ENCODE data around the gene CACNA1D.

The CACNA1D gene

GRCh38 chr3:53670721-53671120, 176.3 kb downstream of the CACNA1D start:
- H3K36me3 ChIP-seq (ENCODE audit: insufficient read depth, low read length), result no peaks in the 10 kb centered on the region
- H3K4me1 ChIP-seq (ENCODE audit: insufficient read depth, low read length), result no peaks in the 10 kb centered on the region
- no peaks in the 10 kb centered on the region for H3K9me3 ChIP-seq (ENCODE audit: control insufficient read depth, insufficient read depth, low read length)
- no peak overlapping the region for H3K9ac ChIP-seq (ENCODE audit: low read depth, low read length)

- Histone ChIP-seq H3K9ac (ENCODE audit: low read depth, low read length) (no peak overlapping the region), H3K4me1 (ENCODE audit: insufficient read depth, low read length) (no peaks in the 10 kb centered on the region), H3K36me3 (ENCODE audit: insufficient read depth, low read length) (no peaks in the 10 kb centered on the region), H3K9me3 (ENCODE audit: control insufficient read depth, insufficient read depth, low read length) (no peaks in the 10 kb centered on the region)
These were observed 177.0 kb downstream of the CACNA1D start for GRCh38 chr3:53671192-53671960.

DNA sequence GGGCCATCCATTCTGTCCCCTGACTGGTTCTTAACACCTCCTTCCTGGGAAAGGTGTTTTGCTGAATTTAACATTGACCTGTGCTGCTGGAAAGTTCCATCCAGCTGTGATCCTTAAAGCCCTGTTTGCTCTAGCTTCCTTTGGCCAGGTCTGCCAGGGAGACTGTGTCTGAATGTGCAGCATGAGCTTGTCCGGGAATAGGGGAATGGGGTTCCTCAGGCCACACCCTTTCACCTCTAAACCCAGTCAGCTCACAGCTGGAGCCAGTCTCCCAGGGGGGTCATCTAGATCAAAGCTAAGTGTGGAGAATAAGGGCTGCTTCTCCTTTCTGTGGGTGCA, 177.5 kb downstream of the CACNA1D start:
- H3K9me3 ChIP-seq (ENCODE audit: control insufficient read depth, insufficient read depth, low read length), result no peaks in the 10 kb centered on the region
- H3K4me1 ChIP-seq (ENCODE audit: insufficient read depth, low read length), result no peaks in the 10 kb centered on the region
- no peak overlapping the region for H3K9ac ChIP-seq (ENCODE audit: low read depth, low read length)
- H3K36me3 ChIP-seq (ENCODE audit: insufficient read depth, low read length), result no peaks in the 10 kb centered on the region

DNA sequence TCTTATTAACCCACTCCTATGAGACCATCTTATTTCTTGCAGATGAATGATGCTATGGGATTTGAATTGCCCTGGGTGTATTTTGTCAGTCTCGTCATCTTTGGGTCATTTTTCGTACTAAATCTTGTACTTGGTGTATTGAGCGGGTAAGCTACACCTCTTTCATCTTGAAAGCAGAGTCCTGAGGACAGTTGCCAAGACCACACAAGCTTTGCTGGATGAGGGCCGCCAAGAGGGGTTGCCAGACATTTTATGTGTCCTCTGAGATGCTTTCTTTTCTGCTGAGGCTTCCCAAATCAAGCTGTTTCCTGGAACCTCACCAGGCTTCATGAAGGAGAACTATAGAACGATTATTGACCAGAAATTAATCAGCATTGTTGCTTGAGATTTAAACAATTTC, 178.6 kb downstream of the CACNA1D start:
- H3K9me3 ChIP-seq (ENCODE audit: control insufficient read depth, insufficient read depth, low read length), result no peaks in the 10 kb centered on the region
- no peaks in the 10 kb centered on the region for H3K36me3 ChIP-seq (ENCODE audit: insufficient read depth, low read length)
- no peak overlapping the region for H3K9ac ChIP-seq (ENCODE audit: low read depth, low read length)
- no peaks in the 10 kb centered on the region for H3K4me1 ChIP-seq (ENCODE audit: insufficient read depth, low read length)

DNA sequence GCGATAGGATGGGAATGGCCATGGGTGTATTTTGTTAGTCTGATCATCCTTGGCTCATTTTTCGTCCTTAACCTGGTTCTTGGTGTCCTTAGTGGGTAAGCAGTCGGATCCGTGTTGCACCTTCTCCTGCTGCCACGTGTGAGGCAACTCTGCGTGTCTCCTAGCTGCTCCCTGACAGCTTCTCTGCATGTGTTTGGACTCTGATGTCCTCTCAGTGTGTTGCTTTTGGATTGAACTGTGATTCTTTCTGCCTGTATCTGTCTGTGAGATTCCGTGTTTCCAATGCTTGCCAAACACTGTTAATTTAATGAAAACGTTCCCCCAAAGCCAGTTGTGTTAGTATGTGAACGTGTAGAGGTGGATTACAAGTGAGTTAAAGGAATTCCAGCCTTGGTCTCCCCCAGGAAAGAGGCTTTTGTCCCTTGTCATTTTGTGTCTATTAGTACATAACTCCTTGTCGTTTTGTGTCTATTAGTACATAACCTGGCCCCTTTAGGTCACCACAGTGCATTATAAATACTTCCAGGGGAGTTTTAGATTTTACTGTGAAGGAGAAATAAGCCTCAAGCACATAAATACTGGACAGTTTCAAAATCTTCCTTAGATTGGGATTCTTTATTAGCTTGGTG, 179.4 kb downstream of the CACNA1D start:
- no peaks in the 10 kb centered on the region for H3K4me1 ChIP-seq (ENCODE audit: insufficient read depth, low read length)
- H3K9ac ChIP-seq (ENCODE audit: low read depth, low read length), result no peak overlapping the region

DNA sequence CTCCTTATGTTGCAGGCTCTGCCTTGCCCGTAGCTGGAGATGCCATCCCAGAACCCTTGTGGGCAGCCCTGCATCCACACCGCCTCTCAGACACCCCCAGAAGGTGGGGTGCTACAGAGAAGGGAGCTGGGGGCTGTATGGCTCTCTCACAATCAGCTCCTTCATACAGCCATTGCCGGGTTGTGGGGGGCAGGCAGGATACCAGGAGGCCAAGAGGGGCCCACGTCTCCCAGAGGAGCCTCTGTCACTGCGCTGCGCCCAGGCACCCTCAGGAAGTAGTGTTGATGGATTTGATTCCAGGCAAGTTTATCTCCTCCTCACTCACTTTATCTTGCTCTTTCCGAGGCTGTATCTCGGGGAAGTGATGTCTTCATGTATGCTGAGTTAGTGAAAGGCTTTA, 180.2 kb downstream of the CACNA1D start:
- Histone ChIP-seq H3K9me3 (ENCODE audit: control insufficient read depth, insufficient read depth, low read length) (no peaks in the 10 kb centered on the region), H3K4me1 (ENCODE audit: insufficient read depth, low read length) (no peaks in the 10 kb centered on the region), H3K36me3 (ENCODE audit: insufficient read depth, low read length) (no peaks in the 10 kb centered on the region), H3K9ac (ENCODE audit: low read depth, low read length) (no peak overlapping the region)

More for the DNA sequence above, 179.4 kb downstream of the CACNA1D start:
- Histone ChIP-seq H3K9me3 (ENCODE audit: control insufficient read depth, insufficient read depth, low read length) (no peaks in the 10 kb centered on the region), H3K36me3 (ENCODE audit: insufficient read depth, low read length) (no peaks in the 10 kb centered on the region)

- Histone ChIP-seq H3K9me3 (ENCODE audit: control insufficient read depth, insufficient read depth, low read length) (no peaks in the 10 kb centered on the region), H3K9ac (ENCODE audit: low read depth, low read length) (no peak overlapping the region), H3K36me3 (ENCODE audit: insufficient read depth, low read length) (no peaks in the 10 kb centered on the region), H3K4me1 (ENCODE audit: insufficient read depth, low read length) (no peaks in the 10 kb centered on the region)
These were observed 180.7 kb downstream of the CACNA1D start for GRCh38 chr3:53675022-53675697.

DNA sequence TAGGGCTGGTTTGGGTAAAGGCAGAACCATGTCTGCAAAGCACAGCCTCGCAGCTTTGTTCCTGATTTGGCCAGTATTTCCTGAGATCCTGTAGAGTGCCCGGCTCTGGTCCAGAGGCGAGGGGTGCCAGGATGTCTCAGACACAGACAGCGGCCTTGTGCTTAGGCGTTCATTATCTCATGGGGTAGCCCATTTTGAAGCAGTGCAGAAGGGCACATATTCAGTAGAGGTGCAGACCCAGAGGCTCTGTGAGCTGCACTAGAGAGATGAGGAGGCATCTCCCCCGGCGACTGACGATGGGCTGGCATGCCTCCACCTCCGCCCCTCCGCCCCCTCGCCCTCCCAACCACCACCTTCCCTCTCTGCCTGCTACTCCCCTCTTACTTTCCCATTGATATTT, 181.5 kb downstream of the CACNA1D start:
- Histone ChIP-seq H3K4me1 (ENCODE audit: insufficient read depth, low read length) (no peaks in the 10 kb centered on the region), H3K36me3 (ENCODE audit: insufficient read depth, low read length) (no peaks in the 10 kb centered on the region), H3K9ac (ENCODE audit: low read depth, low read length) (no peak overlapping the region), H3K9me3 (ENCODE audit: control insufficient read depth, insufficient read depth, low read length) (no peaks in the 10 kb centered on the region)

DNA sequence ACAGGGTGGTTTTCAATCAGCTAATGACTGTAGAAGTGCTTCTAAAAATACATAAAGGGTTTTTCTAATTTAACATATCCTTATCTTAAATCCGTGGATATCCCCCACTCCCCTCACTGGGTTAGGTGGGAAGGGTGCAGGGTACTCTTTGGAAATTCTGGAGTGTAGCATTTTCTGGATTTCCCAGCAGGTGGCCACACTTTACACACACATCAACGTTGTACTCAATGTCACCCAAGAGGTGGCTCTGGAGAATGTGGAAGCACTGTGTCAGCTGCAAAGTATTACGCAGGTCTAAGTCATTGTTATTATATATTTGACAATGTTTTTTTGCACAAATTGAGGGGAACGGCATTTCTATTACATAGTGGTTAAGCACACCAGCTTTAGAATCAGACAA, 183.0 kb downstream of the CACNA1D start:
- Histone ChIP-seq H3K36me3 (ENCODE audit: insufficient read depth, low read length) (no peaks in the 10 kb centered on the region), H3K4me1 (ENCODE audit: insufficient read depth, low read length) (no peaks in the 10 kb centered on the region), H3K9ac (ENCODE audit: low read depth, low read length) (no peak overlapping the region), H3K9me3 (ENCODE audit: control insufficient read depth, insufficient read depth, low read length) (no peaks in the 10 kb centered on the region)

- no peaks in the 10 kb centered on the region for H3K9me3 ChIP-seq (ENCODE audit: control insufficient read depth, insufficient read depth, low read length)
- H3K36me3 ChIP-seq (ENCODE audit: insufficient read depth, low read length), result no peaks in the 10 kb centered on the region
- no peak overlapping the region for H3K9ac ChIP-seq (ENCODE audit: low read depth, low read length)
- H3K4me1 ChIP-seq (ENCODE audit: insufficient read depth, low read length), result no peaks in the 10 kb centered on the region
These were observed 185.6 kb downstream of the CACNA1D start for GRCh38 chr3:53680028-53680427.

GRCh38 chr3:53682807-53683206, 188.4 kb downstream of the CACNA1D start:
- Histone ChIP-seq H3K36me3 (ENCODE audit: insufficient read depth, low read length) (no peaks in the 10 kb centered on the region), H3K9me3 (ENCODE audit: control insufficient read depth, insufficient read depth, low read length) (no peaks in the 10 kb centered on the region), H3K4me1 (ENCODE audit: insufficient read depth, low read length) (no peaks in the 10 kb centered on the region), H3K9ac (ENCODE audit: low read depth, low read length) (no peak overlapping the region)

DNA sequence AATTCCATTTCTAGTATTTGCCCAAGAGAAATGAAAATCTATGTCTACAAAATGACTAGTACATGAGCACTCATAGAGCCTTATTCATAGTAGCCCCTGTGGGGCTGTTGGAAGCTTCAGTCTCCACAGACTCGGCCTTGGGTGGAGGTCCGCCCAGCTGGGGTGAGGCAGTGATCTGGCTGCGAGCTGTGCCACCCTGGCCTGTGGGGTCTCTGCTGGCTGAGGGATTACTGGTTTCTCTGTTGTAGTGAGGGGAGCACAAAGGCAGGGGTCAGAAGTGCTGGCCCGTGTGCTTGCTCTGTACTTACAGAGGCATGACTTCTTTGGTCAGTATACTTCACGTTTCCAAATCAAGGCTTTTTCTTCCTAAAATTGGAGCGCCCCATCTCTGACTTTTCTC, 193.7 kb downstream of the CACNA1D start:
- no peaks in the 10 kb centered on the region for H3K9me3 ChIP-seq (ENCODE audit: control insufficient read depth, insufficient read depth, low read length)
- no peaks in the 10 kb centered on the region for H3K36me3 ChIP-seq (ENCODE audit: insufficient read depth, low read length)

GRCh38 chr3:53688989-53689388, 194.6 kb downstream of the CACNA1D start:
- Histone ChIP-seq H3K9me3 (ENCODE audit: control insufficient read depth, insufficient read depth, low read length) (no peaks in the 10 kb centered on the region), H3K36me3 (ENCODE audit: insufficient read depth, low read length) (no peaks in the 10 kb centered on the region), H3K4me1 (ENCODE audit: insufficient read depth, low read length) (no peaks in the 10 kb centered on the region), H3K9ac (ENCODE audit: low read depth, low read length) (no peak overlapping the region)

More for the DNA sequence above, 193.7 kb downstream of the CACNA1D start:
- Histone ChIP-seq H3K9ac (ENCODE audit: low read depth, low read length) (no peak overlapping the region), H3K4me1 (ENCODE audit: insufficient read depth, low read length) (no peaks in the 10 kb centered on the region)

DNA sequence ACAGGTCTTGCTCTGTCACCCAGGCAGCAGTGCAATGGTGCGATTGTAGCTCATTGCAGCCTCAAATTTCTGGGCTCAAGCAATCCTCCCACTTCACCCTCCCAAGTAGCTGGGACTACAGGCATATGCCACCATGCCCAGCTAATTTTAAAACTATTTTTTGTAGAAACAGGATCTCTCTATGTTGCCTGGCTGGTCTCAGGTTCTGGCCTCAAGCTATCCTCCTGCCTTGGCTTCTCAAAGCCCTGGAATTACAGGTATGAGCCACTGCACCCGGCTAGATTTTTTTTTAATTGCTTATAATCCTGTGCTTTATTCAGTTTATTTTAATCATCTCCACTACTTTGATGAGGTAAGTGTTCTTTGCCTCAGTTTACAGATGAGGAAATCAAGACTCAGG, 195.3 kb downstream of the CACNA1D start:
- Histone ChIP-seq H3K4me1 (ENCODE audit: insufficient read depth, low read length) (no peaks in the 10 kb centered on the region), H3K9me3 (ENCODE audit: control insufficient read depth, insufficient read depth, low read length) (no peaks in the 10 kb centered on the region), H3K9ac (ENCODE audit: low read depth, low read length) (no peak overlapping the region), H3K36me3 (ENCODE audit: insufficient read depth, low read length) (no peaks in the 10 kb centered on the region)

DNA sequence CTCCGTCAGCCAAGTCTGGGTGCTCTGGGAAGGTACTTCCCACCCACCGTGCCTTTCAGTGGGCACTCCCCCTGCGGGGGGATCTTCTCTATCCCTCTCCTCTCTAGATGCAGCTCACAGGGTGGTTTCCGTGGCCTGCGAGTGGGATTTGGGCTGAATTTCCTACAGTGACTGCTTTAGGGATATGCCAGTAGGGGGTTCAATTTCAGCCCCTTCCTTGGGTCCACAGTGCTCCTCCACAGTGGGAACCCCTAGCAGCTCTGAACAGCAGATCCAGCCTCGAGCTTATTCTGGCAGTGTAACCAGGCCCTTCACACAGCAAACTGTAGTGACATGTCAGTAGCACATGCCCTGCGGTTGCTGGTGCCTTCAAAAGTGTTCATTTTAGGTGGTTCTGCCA, 196.1 kb downstream of the CACNA1D start:
- Histone ChIP-seq H3K4me1 (ENCODE audit: insufficient read depth, low read length) (no peaks in the 10 kb centered on the region), H3K36me3 (ENCODE audit: insufficient read depth, low read length) (no peaks in the 10 kb centered on the region), H3K9me3 (ENCODE audit: control insufficient read depth, insufficient read depth, low read length) (no peaks in the 10 kb centered on the region), H3K9ac (ENCODE audit: low read depth, low read length) (no peak overlapping the region)

Data from ES-I3 (cell line).